GM12892 (cell line): ENCODE results near the gene RAD1.

ENCODE experiments used
- POLR2A ChIP-seq: IDR thresholded peaks from 2 replicates; pipeline ENCODE4 v1.6.1; 2011; ENCODE audit warnings: low read depth, low read length, control low read depth
- POLR2AphosphoS5 ChIP-seq: IDR thresholded peaks from 2 replicates; pipeline ENCODE4 v1.6.1; 2011; ENCODE audit warnings: low read depth, low read length, control low read depth
- TAF1 ChIP-seq: IDR thresholded peaks from 2 replicates; pipeline ENCODE4 v1.6.1; 2011; ENCODE audit warnings: low read depth, mild to moderate bottlenecking, control low read depth, low read length, borderline replicate concordance

DNA sequence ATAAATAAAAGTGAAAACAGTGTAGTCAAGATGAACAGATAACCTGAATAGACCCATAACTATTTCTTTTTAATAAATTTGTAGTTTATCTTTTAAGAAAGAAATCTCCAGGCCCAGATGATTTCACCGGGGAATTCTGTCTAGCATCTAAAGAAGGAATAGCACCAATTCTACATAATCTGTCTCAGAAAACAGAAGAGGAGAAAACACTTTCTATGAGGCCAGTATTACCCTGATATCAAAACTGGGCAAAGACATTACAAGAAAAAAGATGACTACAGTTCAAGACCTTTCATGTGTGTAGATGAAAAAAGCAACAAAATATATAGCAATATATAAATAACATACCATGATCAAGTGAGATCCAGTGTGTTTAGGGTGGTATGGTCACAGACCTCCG is 44.9 kb downstream of the RAD1 start:
- no peak for TF ChIP-seq POLR2A
- TF ChIP-seq TAF1 = no peak
- TF ChIP-seq POLR2AphosphoS5 = no peak
